ENCODE measurements around the gene EPN2. TPM values are rescaled to one million over a fixed set of nuclear protein-coding genes. Genes with fewer than 3 reads are reported as not detected.

The EPN2 gene
- total and polyA plus RNA-seq, 10 of the 15 experiments (the other 5 are each of a cell fraction or from before 2014, with no cell fraction given), result 0.26 to 8.4 (median 4.7) TPM

- ChIA-PET SMC1A (ENCODE audit: uncharacterized antibody, unreplicated experiment) (no interaction called here), POLR2A (interaction anchor here (0.6 kb wide), 1 partner anchor 8 kb away, joined by 7 read pairs; no protein-coding TSS in a partner anchor), CTCF (no interaction called here), RAD21 (ENCODE audit: unreplicated experiment) (no interaction called here)
- Histone ChIP-seq H3K36me3 (ENCODE audit: control insufficient read depth in 2 of 2, insufficient read depth in 2 of 2, low read length in 1 of 2) (no peaks in the 10 kb centered on the region), H3K27ac (ENCODE audit: control insufficient read depth, insufficient read depth) (no peak overlapping the region), H2AFZ (ENCODE audit: control insufficient read depth, low read depth, low read length) (no peak overlapping the region), H3K27me3 (replicated peaks in 1 of 2; ENCODE audit: control insufficient read depth in 2 of 2, insufficient read depth in 2 of 2, low read length in 1 of 2) (no peaks in the 10 kb centered on the region; a peak in 1 of 4 replicates), H3K9ac (ENCODE audit: control insufficient read depth, insufficient read depth, low read length) (no peak overlapping the region), H3K79me2 (ENCODE audit: control insufficient read depth, insufficient read depth, low read length) (no peaks in the 10 kb centered on the region), H3K4me1 (ENCODE audit: control insufficient read depth, insufficient read depth, low read length) (no peaks in the 10 kb centered on the region), H3K4me2 (ENCODE audit: control insufficient read depth, insufficient read depth) (no peak overlapping the region), H4K20me1 (ENCODE audit: control insufficient read depth, insufficient read depth) (no peaks in the 10 kb centered on the region), H3K9me3 (replicated peaks; ENCODE audit: control insufficient read depth, insufficient read depth, low read length) (no peaks in the 10 kb centered on the region), H3K4me3 (no peak overlapping the region)
- in situ Hi-C loops (cut with MboI) (no loop called here), intact Hi-C loops (cut with micrococcal nuclease; ENCODE audit: unreplicated experiment) (no loop called here)
- no TSS peak for BruUV-seq (replicated peaks)
- FAIRE-seq (no peak), DNase-seq (ENCODE audit: low read depth, low spot score) (no peak), ATAC-seq (no peak)
- TF ChIP-seq SP1 (IDR thresholded peaks at IDR 0.05; ENCODE audit: low read depth, low read length), result no peak
- no peak for TF ChIP-seq TCF12 (IDR thresholded peaks at IDR 0.05; ENCODE audit: low read depth, low read length)
- TF ChIP-seq RUNX3 (IDR thresholded peaks at IDR 0.05; ENCODE audit: low read length), result no peak
- no peak for TF ChIP-seq ZNF24 (IDR thresholded peaks at IDR 0.05)
- TF ChIP-seq PML (IDR thresholded peaks at IDR 0.05; ENCODE audit: low read length), result no peak
- TF ChIP-seq ETV6 (conservative IDR thresholded peaks at IDR 0.05 in 1 of 2, IDR thresholded peaks at IDR 0.05 in 1 of 2; ENCODE audit: borderline replicate concordance in 1 of 2, low read depth in 1 of 2), result no peak
- TF ChIP-seq JUNB (IDR thresholded peaks at IDR 0.05), result no peak
- no peak for TF ChIP-seq POLR2AphosphoS5 (IDR thresholded peaks at IDR 0.05; ENCODE audit: low read length)
- 58% methylated on average over 13 of the region's 13 CpGs for WGBS (ENCODE audit: insufficient coverage, insufficient replicate concordance, low lambda C conversion rate, missing lambda C conversion rate)
Observed at GRCh38 chr17:19343671-19344151, 106.5 kb downstream of the EPN2 start.

- CTCF ChIA-PET, result no interaction called here
Observed at GRCh38 chr17:19344311-19345066, 107.3 kb downstream of the EPN2 start.

More at GRCh38 chr17:19344311-19345066, 107.3 kb downstream of the EPN2 start:
- 68% methylated on average over 36 of the region's 40 CpGs for WGBS (ENCODE audit: insufficient coverage, insufficient replicate concordance, low lambda C conversion rate, missing lambda C conversion rate)
- Histone ChIP-seq H3K9ac (ENCODE audit: control insufficient read depth, insufficient read depth, low read length) (no peak overlapping the region), H3K79me2 (ENCODE audit: control insufficient read depth, insufficient read depth, low read length) (no peaks in the 10 kb centered on the region), H3K9me3 (replicated peaks; ENCODE audit: control insufficient read depth, insufficient read depth, low read length) (no peaks in the 10 kb centered on the region), H3K4me2 (ENCODE audit: control insufficient read depth, insufficient read depth) (no peak overlapping the region), H3K27ac (ENCODE audit: control insufficient read depth, insufficient read depth) (no peak overlapping the region), H2AFZ (ENCODE audit: control insufficient read depth, low read depth, low read length) (no peak overlapping the region), H3K4me3 (no peak overlapping the region), H3K27me3 (replicated peaks in 1 of 2; ENCODE audit: control insufficient read depth in 2 of 2, insufficient read depth in 2 of 2, low read length in 1 of 2) (no peaks in the 10 kb centered on the region; a peak in 1 of 4 replicates), H3K36me3 (ENCODE audit: control insufficient read depth in 2 of 2, insufficient read depth in 2 of 2, low read length in 1 of 2) (no peaks in the 10 kb centered on the region), H4K20me1 (ENCODE audit: control insufficient read depth, insufficient read depth) (no peaks in the 10 kb centered on the region), H3K4me1 (ENCODE audit: control insufficient read depth, insufficient read depth, low read length) (no peaks in the 10 kb centered on the region)
- DNase-seq (ENCODE audit: low read depth, low spot score) (no peak), FAIRE-seq (no peak), ATAC-seq (no peak)
- ChIA-PET SMC1A (ENCODE audit: uncharacterized antibody, unreplicated experiment) (no interaction called here), POLR2A (no interaction called here), RAD21 (ENCODE audit: unreplicated experiment) (no interaction called here)
- in situ Hi-C loops (cut with MboI) (no loop called here), intact Hi-C loops (cut with micrococcal nuclease; ENCODE audit: unreplicated experiment) (no loop called here)
- TF ChIP-seq USF1 (IDR thresholded peaks at IDR 0.05; ENCODE audit: borderline replicate concordance, extremely low read length, insufficient read depth, low read depth, low read length) (no peak), RAD51 (IDR thresholded peaks at IDR 0.05) (no peak), RAD21 (IDR thresholded peaks at IDR 0.05; ENCODE audit: insufficient read depth, low read depth, low read length) (no peak), IRF4 (IDR thresholded peaks at IDR 0.05; ENCODE audit: low read depth, low read length) (no peak), POLR2A (IDR thresholded peaks at IDR 0.05; ENCODE audit: low read depth, low read length) (no peak), ELK1 (IDR thresholded peaks at IDR 0.05; ENCODE audit: low read depth, low read length) (no peak), HDGF (IDR thresholded peaks at IDR 0.05) (no peak), IKZF1 (conservative IDR thresholded peaks at IDR 0.05) (no peak), SUPT20H (IDR thresholded peaks at IDR 0.05; ENCODE audit: borderline replicate concordance, control insufficient read depth, low read depth, low read length) (no peak)
- no TSS peak for BruUV-seq (replicated peaks)

Measured in GM12878 (cell line).